ENCODE measurements around the gene STING1.
"Not testable (repeated sequence)": the region's sequence is repeated elsewhere in the genome, so short reads cannot be mapped to it uniquely, and the experiment has no call there.

STING1 gene

GRCh38 chr5:139445325-139446170, 37.0 kb downstream of the STING1 start:
- no peak overlapping the region for H3K27ac ChIP-seq
- no peak overlapping the region for H3K4me3 ChIP-seq (ENCODE audit: low read depth, low read length)
- no peaks in the 10 kb centered on the region for H3K27me3 ChIP-seq (ENCODE audit: control insufficient read depth, insufficient read depth, low read length)
- H3K4me1 ChIP-seq: no peaks in the 10 kb centered on the region
- no peaks in the 10 kb centered on the region for H3K79me2 ChIP-seq
- no peak overlapping the region for H3K4me2 ChIP-seq (ENCODE audit: low read length)
- H3K9ac ChIP-seq: no peak overlapping the region
- no peak for TF ChIP-seq CTCF (IDR thresholded peaks at IDR 0.05)
- H3K36me3 ChIP-seq (ENCODE audit: control insufficient read depth, insufficient read depth, low read length): no peaks in the 10 kb centered on the region
- H2AFZ ChIP-seq: no peak overlapping the region
- no peaks in the 10 kb centered on the region for H3K9me3 ChIP-seq (ENCODE audit: control insufficient read depth, low read length)

- H3K4me3 ChIP-seq (ENCODE audit: low read depth, low read length): no peak overlapping the region
- H3K4me2 ChIP-seq (ENCODE audit: low read length): no peak overlapping the region
- H3K36me3 ChIP-seq (ENCODE audit: control insufficient read depth, insufficient read depth, low read length): no peaks in the 10 kb centered on the region
- H3K9ac ChIP-seq: no peak overlapping the region
- no peak for TF ChIP-seq CTCF (IDR thresholded peaks at IDR 0.05)
- H3K27ac ChIP-seq: no peak overlapping the region
- H3K27me3 ChIP-seq (ENCODE audit: control insufficient read depth, insufficient read depth, low read length): no peaks in the 10 kb centered on the region
- no peaks in the 10 kb centered on the region for H3K79me2 ChIP-seq
- peaks cover 4% of the 10 kb centered on the region for H3K4me1 ChIP-seq
- H2AFZ ChIP-seq: no peak overlapping the region
- no peaks in the 10 kb centered on the region for H3K9me3 ChIP-seq (ENCODE audit: control insufficient read depth, low read length)
Measured at GRCh38 chr5:139443831-139444453, 38.6 kb downstream of the STING1 start.

GRCh38 chr5:139440416-139440815, 42.1 kb downstream of the STING1 start:
- not testable (repeated sequence) for H3K36me3 ChIP-seq (ENCODE audit: control insufficient read depth, insufficient read depth, low read length); H3K4me1 ChIP-seq; H3K27me3 ChIP-seq (ENCODE audit: control insufficient read depth, insufficient read depth, low read length); H3K9ac ChIP-seq; H3K27ac ChIP-seq; H2AFZ ChIP-seq; H3K9me3 ChIP-seq (ENCODE audit: control insufficient read depth, low read length); H3K79me2 ChIP-seq; H3K4me3 ChIP-seq (ENCODE audit: low read depth, low read length); H3K4me2 ChIP-seq (ENCODE audit: low read length)

GRCh38 chr5:139439013-139439903, 43.3 kb downstream of the STING1 start, which contains the start of gene DNAJC18:
DNAJC18 (minus strand) TSS chr5:139439525; CDS start chr5:139439445, 80 bp downstream.
- peak within 1 kb of the TSS; percentile 99 for H2AFZ ChIP-seq
- H3K79me2 ChIP-seq: no peaks in the 10 kb centered on the region
- H3K27ac ChIP-seq: peak within 1 kb of the TSS; percentile 83
- peak within 1 kb of the TSS; percentile 100 for H3K4me3 ChIP-seq (ENCODE audit: low read depth, low read length)
- peaks cover 7% of the 10 kb centered on the region for H3K4me1 ChIP-seq
- no peaks in the 10 kb centered on the region for H3K27me3 ChIP-seq (ENCODE audit: control insufficient read depth, insufficient read depth, low read length)
- H3K9me3 ChIP-seq (ENCODE audit: control insufficient read depth, low read length): no peaks in the 10 kb centered on the region
- peak within 1 kb of the TSS; percentile 100 for H3K4me2 ChIP-seq (ENCODE audit: low read length)
- peak; percentile 6 for TF ChIP-seq CTCF (IDR thresholded peaks at IDR 0.05)
- no peak within 1 kb of the TSS for H3K9ac ChIP-seq
- no peaks in the 10 kb centered on the region for H3K36me3 ChIP-seq (ENCODE audit: control insufficient read depth, insufficient read depth, low read length)

- Histone ChIP-seq H3K27ac (peak overlapping the region; percentile 48), H2AFZ (peak overlapping the region; percentile 99), H3K79me2 (no peaks in the 10 kb centered on the region), H3K9me3 (ENCODE audit: control insufficient read depth, low read length) (no peaks in the 10 kb centered on the region), H3K9ac (no peak overlapping the region), H3K4me1 (peaks cover 7% of the 10 kb centered on the region), H3K4me3 (ENCODE audit: low read depth, low read length) (peak overlapping the region; percentile 100), H3K36me3 (ENCODE audit: control insufficient read depth, insufficient read depth, low read length) (no peaks in the 10 kb centered on the region), H3K27me3 (ENCODE audit: control insufficient read depth, insufficient read depth, low read length) (no peaks in the 10 kb centered on the region), H3K4me2 (ENCODE audit: low read length) (peak overlapping the region; percentile 100)
- no peak for TF ChIP-seq CTCF (IDR thresholded peaks at IDR 0.05)
Measured at GRCh38 chr5:139438707-139439012, 43.9 kb downstream of the STING1 start.

Measured in parathyroid adenoma (tissue), 2 donors.